ENCODE data around the gene COL5A1. TPM values are rescaled to one million over a fixed set of nuclear protein-coding genes. Genes with fewer than 3 reads are reported as not detected.

COL5A1 gene
- total RNA-seq, 1 donor from 2014 or later = 87.7 TPM

- Histone ChIP-seq H3K27me3 (ENCODE audit: control insufficient read depth, insufficient read depth, low read length) (no peaks in the 10 kb centered on the region), H3K4me3 (ENCODE audit: low read depth, low read length) (no peak overlapping the region), H3K36me3 (ENCODE audit: control insufficient read depth, insufficient read depth, low read length) (no peaks in the 10 kb centered on the region)
- TF ChIP-seq CTCF (IDR thresholded peaks at IDR 0.05; ENCODE audit: insufficient read depth, low read length, poor library complexity, severe bottlenecking) = no peak
- DNase-seq (ENCODE audit: low read depth) = no peak
These were observed 124.2 kb downstream of the COL5A1 start for GRCh38 chr9:134765785-134766184.

GRCh38 chr9:134766587-134766986 lies 125.0 kb downstream of the COL5A1 start:
- no peaks in the 10 kb centered on the region for H3K36me3 ChIP-seq (ENCODE audit: control insufficient read depth, insufficient read depth, low read length)
- H3K4me3 ChIP-seq (ENCODE audit: low read depth, low read length) = no peak overlapping the region
- no peaks in the 10 kb centered on the region for H3K27me3 ChIP-seq (ENCODE audit: control insufficient read depth, insufficient read depth, low read length)
- DNase-seq (ENCODE audit: low read depth) = no peak
- TF ChIP-seq CTCF (IDR thresholded peaks at IDR 0.05; ENCODE audit: insufficient read depth, low read length, poor library complexity, severe bottlenecking) = no peak

- Histone ChIP-seq H3K4me3 (ENCODE audit: low read depth, low read length) (no peak overlapping the region), H3K27me3 (ENCODE audit: control insufficient read depth, insufficient read depth, low read length) (no peaks in the 10 kb centered on the region), H3K36me3 (ENCODE audit: control insufficient read depth, insufficient read depth, low read length) (no peaks in the 10 kb centered on the region)
- no peak for DNase-seq (ENCODE audit: low read depth)
- TF ChIP-seq CTCF (IDR thresholded peaks at IDR 0.05; ENCODE audit: insufficient read depth, low read length, poor library complexity, severe bottlenecking) = no peak
These were observed 126.7 kb downstream of the COL5A1 start for GRCh38 chr9:134768332-134768708.

GRCh38 chr9:134768709-134769351 lies 127.2 kb downstream of the COL5A1 start:
- H3K36me3 ChIP-seq (ENCODE audit: control insufficient read depth, insufficient read depth, low read length) = no peaks in the 10 kb centered on the region
- H3K27me3 ChIP-seq (ENCODE audit: control insufficient read depth, insufficient read depth, low read length) = no peaks in the 10 kb centered on the region
- no peak for TF ChIP-seq CTCF (IDR thresholded peaks at IDR 0.05; ENCODE audit: insufficient read depth, low read length, poor library complexity, severe bottlenecking)
- no peak for DNase-seq (ENCODE audit: low read depth)
- no peak overlapping the region for H3K4me3 ChIP-seq (ENCODE audit: low read depth, low read length)

- Histone ChIP-seq H3K27me3 (ENCODE audit: control insufficient read depth, insufficient read depth, low read length) (no peaks in the 10 kb centered on the region), H3K36me3 (ENCODE audit: control insufficient read depth, insufficient read depth, low read length) (no peaks in the 10 kb centered on the region), H3K4me3 (ENCODE audit: low read depth, low read length) (no peak overlapping the region)
- no peak for DNase-seq (ENCODE audit: low read depth)
- no peak for TF ChIP-seq CTCF (IDR thresholded peaks at IDR 0.05; ENCODE audit: insufficient read depth, low read length, poor library complexity, severe bottlenecking)
These were observed 129.7 kb downstream of the COL5A1 start for GRCh38 chr9:134770972-134771971.

Data from kidney epithelial cell (primary cell).